ENCODE results near the gene ATF7IP2.
"Not testable (repeated sequence)": the region's sequence is repeated elsewhere in the genome, so short reads cannot be mapped to it uniquely, and the experiment has no call there.

GRCh38 chr16:10476636-10477035 is 90.8 kb downstream of the ATF7IP2 start:
- TF ChIP-seq CTCF (IDR thresholded peaks at IDR 0.05; ENCODE audit: insufficient read depth, low read length, poor library complexity, severe bottlenecking); EZH2phosphoT487 (conservative IDR thresholded peaks at IDR 0.05; ENCODE audit: low read length): not testable (repeated sequence)

Measured in SU-DHL-6 (cell line).